Activated gamma-delta T cell (primary cell): ENCODE measurements around the gene DOCK2.
"Not testable (repeated sequence)": the region's sequence is repeated elsewhere in the genome, so short reads cannot be mapped to it uniquely, and the experiment has no call there.

Experiments used
- DNase-seq: peaks from one replicate; lab custom pipeline; 2025; lab: John Stamatoyannopoulos, UW
- total RNA-seq, 2 donors: gene quantifications; one replicate each; lab custom pipeline; 2026; lab: John Stamatoyannopoulos, UW

Gene DOCK2
- 472 to 501 reads per million in 2 donors for total RNA-seq

DNA sequence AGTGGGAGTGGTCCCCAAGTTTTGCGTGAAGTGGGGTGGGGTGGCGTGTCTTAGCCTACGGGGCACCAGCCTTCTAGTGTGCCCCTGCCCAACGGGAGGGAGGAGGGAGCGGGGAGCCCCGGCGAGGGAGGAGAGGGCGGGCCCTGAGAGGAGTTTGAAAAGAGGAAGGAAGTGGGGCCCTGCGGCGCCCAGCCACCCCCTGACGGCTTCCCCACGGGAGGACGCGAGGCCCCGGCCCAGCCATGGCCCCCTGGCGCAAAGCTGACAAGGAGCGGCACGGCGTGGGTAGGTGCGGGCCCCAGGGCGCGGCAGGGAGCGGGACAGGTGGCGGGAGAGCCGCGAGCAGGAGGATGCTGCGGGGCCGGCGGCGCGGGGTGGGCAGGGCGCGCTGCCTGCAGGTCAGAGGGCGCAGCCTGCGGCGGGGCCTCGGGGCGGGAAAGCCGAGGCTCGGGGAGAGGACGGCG lies at the start of gene DOCK2:
TSS of gene DOCK2 (plus strand) at position 191 of the 464 bp plus-strand sequence. CDS start at position 243, 52 bp downstream.
- DNase-seq, result peak; percentile 52

DNA sequence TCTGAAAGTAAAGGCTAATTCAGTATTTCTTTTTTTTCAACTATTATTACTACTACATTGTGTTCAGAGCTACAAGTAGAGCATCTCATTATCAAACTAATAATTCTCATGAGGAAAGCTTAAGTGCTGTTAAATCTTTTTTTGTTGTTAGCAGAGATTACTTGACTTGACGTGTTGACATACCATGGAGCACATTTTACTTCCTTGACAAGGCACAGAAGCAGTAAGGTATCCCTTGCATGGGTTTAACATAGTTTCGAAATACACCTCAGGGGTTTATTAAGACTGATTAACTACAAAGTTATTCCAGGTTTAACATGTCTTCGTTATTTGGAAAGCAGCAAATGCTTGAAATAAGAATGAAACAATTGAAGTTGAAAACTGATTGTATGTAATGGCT lies 46.5 kb upstream of the DOCK2 start:
- no peak for DNase-seq

DNA sequence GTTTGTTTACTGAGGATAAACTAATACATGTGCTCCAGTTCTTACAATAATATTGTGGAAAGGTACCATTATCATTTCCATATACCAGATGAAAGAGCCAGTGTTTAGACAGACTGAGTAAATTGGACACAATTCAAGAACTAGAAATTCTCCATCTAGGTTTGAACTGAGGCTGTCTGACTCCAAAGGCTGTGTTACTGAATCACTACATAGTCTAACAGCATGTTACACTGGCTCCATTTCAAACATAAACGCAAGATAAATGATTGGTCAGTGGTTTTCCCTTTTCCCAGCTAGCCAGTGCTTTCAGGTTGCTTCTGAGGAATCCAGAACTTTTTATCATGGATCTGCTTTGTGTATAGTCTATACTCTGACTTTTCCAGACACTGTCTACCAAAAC lies 45.4 kb upstream of the DOCK2 start:
- no peak for DNase-seq

DNA sequence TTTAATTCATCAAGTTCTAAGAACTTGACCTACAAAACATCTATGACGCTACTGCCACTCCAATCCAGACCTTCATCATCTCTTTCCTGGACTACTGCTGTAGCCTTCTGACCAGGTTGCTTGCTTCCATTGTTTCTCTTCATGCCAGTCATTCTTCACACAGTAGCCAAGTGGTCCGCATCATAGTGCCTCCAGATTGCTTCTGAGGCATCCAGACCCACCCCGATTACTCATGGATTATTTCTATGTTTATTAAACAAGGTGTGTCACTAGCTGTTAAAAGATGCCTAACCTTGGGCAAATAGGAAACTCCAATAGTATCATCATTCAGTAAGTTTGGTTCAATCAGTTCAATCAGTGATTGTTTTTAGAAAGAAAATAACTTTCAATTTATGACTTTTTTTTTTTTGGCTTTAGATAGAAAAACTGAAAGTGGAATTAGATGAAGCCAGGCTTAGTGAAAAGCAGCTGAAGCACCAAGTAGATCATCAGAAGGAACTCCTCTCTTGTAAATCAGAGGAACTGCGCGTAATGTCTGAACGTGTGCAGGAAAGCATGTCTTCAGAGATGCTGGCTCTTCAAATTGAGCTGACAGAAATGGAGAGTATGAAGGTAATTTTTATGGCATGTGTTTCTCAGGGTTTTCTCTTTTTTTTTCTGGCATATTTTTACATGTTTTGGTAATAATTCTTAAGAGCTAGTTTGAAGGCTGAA lies 44.0 kb upstream of the DOCK2 start:
- no peak for DNase-seq

DNA sequence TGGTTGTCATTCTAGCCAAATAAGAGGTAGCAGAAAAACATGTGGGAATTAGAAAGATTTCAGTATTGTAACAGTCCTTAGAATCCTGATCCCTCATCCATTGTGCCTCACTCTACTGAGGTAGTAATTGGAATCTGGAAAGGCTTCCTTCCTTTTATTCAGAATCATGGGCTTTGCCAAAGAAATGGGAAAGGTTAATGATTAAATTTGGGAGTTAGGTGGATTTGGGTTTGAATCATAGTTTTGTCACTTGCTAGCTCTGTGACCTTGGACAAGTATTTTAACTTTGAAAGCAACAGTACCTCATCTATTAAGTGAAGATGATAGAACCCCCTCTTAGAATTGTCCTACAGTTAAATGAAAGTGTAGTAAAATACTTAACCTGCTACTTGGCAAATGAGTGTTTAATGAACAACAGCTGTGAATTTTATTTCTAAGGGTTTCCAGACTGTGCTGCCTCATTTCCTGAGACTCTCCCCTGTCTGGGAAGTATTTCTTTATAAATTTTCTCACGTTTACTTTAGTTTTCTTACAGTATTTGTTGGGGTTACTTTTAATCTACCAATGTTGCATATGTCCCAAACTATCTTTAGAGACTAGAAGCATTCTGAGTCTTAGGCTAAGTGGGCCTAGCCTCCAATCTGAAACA lies 41.8 kb upstream of the DOCK2 start:
- no peak for DNase-seq

DNA sequence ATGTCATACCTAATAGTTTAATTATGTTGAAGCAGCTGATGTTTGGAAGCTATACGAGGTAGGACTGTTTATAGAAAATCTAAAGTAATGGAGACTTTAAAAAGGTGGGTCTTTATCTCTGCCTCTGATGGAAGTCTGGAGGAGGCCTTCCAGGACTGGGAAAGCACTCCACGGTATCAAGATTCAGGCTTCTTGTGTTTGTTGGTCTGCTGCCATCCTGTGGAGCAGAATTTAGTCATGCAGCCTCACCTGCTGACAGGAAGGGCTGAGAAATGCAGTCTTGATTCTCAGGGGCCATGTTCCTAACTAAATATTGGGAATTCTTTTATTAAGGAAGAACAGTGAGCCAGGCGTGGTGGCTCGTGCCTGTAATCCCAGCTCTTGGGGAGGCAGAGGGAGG lies 37.6 kb upstream of the DOCK2 start:
- no peak for DNase-seq

DNA sequence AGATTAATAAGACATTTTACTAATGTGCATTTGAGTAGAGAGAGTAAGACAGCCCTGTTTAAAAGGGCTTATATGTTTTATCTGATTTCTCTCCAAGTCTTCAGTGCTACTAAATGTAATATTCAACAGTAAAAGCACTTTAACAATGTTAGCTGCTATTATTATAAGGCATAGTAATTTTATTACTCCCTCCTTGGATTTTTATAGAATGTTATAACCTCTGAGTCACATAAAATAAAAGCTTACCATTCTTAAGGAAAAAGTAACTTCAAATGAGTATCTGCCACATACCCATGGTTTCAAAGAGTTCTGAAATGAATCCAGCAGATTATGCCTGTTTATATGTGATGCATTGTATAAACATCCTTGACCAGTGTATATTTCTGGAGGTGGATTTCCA lies 34.5 kb upstream of the DOCK2 start:
- no peak for DNase-seq

DNA sequence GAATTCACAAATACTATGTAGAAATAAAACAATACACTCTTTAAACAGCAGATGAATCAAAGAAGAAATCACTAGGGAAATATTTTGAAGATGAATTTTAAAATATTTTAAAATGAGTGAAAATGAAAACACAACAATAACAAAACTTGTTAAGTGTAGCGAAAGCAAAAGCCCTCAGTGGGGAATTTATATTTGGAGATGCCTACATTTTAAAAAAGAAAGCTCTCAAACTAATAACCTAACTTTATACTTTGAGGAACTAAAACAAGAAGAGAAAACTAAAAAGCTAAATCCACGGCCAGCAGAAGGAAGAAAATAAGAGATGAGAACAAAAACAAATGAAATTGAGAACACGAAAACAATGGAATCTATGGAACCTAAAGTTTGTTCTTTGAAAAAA lies 30.8 kb upstream of the DOCK2 start:
- DNase-seq, result no peak

DNA sequence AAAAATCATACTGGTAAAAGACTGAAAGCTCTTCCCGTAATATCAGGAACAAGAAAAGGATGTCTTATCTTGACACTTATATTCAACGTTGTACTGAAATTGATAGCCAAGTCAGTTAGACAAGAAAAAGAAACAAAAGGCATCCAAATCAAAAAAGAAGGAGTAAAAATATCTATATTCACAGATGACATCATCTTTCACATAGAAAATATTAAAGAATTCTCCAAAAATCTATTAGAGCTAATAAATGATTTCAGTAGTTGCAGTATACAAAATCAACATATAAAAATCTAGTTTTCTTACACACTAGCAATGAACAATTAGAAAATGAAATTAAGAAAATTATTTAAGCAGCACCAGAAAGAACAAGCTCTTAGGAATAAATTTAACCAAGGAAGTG lies 29.2 kb upstream of the DOCK2 start:
- no peak for DNase-seq

DNA sequence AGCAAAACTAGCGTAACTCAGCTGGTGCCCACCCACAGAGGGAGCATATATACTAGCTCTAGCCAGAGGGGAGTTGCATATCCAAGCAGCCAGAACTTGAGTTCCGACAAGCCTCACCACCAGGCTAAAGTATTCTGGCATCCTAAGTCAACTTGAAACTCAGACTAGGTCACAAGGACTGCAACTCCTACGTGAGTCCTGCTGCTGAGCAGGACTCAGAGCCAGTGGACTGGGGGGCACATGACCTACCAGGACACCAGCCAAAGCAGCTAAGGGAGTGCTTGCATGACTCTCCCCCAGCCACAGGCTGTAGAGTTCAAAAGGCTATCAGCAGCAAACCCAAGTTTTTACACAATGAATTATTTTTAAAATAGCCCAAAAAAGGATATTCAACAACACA lies 27.4 kb upstream of the DOCK2 start:
- DNase-seq, result no peak

DNA sequence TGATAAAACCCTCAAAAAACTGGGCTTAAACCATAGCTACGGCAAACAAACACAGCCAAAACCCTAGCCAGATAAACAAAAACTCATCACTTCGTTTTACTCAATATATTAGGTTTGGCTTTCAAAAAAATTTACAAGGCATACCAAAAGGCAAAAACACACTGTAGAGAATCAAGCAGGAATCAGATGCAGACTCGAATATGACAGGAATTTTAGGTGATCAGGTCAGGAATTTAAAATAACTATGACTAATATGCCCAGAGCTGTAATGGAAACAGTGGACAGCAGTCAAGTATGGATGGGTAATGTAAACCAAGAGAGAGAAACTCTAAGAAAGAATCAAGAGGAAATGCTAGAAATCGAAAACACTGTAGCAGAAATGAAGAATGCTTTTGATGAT lies 26.5 kb upstream of the DOCK2 start:
- DNase-seq, result no peak

DNA sequence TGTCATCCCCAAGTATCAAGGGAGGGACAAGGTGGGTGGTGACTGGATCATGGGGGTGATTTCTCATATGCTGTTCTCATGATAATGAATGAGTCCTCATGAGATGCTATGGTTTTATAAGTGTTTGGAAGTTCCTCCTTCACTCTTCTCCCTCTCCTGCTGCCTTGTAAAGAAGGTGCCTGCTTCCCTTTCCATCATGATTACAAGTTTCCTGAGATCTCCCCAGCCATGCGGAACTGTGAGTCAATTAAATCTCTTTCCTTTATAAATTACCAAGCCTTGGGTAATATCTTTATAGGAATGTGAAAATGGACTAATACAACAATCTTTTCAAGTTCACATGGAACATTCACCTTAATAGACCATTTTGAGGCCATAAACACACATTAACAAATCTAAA lies 21.5 kb upstream of the DOCK2 start:
- DNase-seq, result no peak

DNA sequence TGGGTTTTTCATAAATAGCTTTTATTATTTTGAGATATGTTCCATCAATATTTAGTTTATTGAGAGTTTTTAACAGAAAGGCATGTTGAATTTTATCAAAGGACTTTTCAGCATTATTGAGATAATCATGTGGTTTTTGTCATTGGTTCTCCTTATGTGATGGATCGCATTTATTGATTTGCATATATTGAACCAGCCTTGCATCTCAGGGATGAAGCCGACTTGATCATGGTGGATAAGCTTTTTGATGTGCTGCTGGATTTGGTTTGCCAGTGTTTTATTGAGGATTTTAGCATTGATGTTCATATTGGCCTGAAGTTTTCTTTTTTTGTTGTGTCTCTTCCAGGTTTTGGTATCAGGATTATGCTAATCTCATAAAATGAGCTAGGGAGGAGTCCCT lies 12.8 kb upstream of the DOCK2 start:
- DNase-seq, result not testable (repeated sequence)

DNA sequence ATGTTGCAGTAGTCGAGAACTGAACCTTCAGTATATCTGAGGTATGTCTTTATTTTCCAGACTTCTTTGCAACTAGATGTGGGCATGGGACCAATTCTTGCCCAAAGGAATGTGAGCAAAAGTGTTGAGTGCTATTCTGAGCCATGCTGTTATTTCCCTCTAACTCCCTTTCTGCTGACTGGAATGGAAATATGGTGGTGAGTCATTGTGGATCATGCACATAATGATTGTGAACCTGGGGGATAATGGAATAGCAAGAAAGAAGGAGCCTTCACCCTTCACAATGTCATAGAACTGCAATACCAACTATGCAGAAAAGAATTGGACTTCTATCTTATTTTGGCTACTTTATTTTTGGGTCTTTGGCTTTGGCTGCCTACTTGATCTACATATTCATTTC lies 10.3 kb upstream of the DOCK2 start:
- no peak for DNase-seq

DNA sequence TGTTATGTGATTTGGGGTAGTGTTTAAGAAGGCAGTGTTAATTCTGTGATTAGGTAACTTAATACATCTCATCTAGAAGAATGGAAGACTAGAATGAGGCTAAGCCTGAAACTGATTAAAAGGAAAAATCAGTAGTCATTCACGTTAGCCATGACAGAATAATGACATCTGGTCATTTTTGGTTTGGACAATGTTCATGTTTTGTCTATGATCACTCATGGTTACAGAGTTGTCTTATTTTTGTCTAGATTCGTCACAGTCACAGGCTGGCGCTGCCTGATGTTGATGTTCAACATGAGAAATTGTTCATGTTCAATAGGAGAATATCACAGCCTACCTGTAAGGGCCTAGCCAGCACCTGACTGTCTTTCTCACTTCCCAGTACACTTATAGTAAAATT lies 9.5 kb upstream of the DOCK2 start:
- DNase-seq, result no peak

DNA sequence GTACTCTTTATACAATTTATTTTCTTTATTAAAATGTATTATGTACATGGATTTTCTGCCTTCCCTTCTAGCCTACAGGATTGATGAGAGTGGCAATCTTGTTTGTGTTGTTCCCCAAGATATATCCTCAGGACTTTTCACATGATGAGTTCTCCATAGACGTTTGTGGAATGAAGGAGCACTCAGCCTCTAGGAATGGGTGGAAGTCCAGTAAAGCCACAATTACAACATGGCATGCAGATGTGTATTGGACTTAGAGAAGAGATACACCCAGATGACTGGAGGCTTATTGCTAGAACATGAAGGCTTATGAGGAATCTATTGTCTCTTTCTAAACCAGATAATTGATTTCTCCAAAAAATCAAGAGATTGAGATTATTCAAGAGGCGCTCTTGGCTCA lies 8.2 kb upstream of the DOCK2 start:
- no peak for DNase-seq

DNA sequence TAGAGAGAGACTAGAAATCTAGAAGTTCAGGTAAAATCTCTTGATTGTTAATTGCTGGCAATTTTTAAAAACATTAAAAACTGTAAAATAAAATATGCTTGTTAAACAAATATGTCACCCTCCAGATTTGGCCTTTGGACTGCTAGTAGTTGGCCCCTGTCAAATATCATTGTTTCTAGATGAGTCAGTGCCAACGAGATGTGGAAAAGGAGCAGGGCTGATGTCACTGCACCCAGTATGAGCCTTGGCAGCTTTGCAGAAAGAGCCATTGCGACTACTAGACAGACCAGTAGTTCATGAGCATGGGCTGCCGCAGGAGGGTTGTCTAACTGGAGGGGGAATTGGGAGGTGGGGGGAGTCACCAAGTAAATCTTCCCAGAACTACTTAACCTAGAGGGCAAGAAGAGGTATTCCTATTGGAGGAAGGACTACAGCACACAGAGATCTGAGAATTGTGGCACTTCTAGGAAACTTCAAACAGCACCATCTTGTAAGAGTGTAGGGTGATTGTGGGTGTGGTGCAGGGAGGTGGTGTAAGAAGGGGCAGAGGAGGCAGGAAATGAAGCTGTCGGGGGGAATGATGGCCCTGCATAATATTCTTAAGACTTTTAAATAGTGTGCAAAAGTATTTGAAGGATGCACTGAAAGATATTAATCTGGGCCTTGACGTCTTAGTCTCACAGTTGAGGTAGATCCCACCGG lies 7.1 kb upstream of the DOCK2 start:
- DNase-seq, result no peak

DNA sequence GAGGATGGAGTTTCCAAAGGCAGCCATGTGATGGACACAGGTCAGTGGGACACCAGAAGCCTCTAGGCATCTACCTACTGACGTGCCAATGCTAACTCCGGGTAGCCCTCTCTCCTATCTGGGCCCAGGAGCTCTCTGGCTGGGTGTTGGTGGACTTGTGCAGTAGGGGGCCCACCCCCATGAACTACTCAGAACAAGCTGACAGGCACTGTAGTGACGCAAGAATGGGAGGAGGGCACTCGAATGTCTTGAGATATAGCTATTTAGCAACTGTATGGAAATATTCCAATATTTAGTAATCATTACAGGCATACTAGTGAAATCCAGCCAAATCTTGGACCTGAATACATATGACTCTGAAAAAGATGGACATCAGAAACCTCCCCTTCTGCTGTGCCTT lies 5.7 kb upstream of the DOCK2 start:
- no peak for DNase-seq

DNA sequence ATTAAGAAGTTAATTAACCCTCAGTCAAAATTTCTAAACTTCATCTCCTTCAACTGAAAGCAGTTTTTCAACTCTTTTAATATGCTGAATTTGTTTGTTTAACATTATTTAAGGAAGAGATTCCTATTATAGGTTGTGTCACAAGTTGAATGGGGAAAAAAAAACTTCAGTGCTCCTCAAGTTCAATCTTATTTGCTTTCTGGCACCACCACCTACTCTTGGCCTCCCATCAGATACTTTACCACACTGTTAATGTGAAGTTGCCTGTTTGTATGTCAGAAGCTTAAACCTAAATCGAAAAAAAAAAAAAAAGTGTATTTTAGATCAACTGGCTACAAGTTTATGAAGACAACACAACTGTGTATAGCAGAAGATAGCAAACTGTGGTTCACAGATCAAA lies 4.1 kb upstream of the DOCK2 start:
- DNase-seq, result no peak

DNA sequence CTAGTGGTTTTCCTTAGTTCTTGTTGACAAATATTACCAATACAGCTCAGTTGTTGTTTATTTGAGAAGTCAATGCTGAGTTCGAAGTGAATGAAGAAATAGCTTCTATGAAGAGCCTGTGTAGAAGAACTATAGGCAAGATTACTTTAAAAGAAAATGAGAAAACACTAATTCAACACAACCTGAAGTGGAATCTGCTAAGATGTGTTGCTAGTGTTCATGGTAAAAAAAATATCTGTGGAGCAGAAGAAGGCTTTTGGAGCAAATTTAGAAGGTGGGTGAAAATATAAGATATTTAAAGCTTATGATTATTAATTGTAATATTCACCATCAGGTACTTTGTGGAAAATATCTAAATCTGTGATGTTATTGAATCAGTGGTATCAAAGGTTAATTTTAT lies 2.5 kb upstream of the DOCK2 start:
- no peak for DNase-seq

DNA sequence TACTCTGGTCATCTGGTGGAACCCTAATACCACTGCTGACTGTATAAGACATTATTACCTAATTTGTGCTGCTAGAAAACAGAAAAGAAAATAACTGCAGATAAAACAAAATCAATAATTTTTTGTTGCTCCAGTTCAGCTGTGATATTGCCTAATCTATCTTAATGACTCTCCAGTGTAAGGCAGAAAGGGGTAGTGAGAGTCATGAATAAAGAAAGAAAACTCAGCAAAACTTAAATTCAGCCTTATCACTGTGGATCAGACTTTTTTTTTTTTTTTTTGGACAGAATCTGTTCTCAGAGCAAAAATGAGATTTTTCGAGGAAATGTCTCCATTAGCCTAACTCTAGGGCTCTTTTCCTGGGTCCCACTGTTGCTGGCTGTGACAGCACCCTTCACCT lies 1.1 kb upstream of the DOCK2 start:
- no peak for DNase-seq

DNA sequence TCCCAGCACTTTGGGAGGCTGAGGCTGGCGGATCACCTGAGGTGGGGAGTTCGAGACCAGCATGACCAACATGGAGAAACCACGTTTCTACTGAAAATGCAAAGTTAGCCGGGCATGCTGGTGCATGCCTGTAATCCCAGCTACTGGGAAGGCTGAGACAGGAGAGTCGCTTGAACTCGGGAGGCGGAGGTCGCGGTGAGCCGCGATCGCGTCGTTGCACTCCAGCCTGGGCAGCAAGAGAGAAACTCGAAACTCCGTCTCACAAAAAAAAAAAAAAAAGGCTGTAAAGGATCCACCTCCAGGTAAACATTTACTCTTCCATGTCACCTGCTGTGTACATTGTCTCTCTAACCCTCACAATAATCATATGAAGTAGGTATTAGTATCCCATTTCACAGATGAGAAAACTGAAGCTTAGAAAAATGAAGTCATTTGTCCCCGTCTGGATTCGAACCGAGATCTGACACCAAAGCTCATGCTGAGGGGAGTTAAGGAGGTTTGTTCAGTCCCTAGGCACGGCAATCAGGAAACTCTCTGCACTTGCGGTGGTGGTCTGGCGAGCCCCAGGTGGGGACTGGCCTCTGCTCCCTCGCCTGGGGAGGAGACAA lies 494 bp upstream of the DOCK2 start:
- DNase-seq, result no peak
